ENCODE measurements around the gene SOD3.

SOD3 gene

DNA sequence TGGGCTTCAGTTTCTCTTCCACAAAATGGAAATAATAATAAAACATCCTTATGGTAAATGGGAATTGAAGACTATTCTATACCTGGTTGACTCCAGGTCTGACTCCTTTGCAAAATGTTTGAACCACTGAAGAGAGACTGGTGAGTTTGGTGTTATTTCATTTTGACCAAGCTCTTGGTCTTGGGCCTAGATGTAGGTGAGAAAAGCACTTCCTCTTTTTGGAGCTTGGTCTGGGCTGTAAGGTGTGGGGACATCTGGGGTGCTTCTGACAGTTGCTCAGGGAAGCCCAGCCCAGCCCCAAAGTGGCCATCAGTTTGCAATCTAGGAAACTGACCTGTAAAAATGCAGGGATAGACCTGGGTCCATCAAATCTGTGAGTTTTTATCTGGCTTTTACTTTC, 26.8 kb upstream of the SOD3 start:
- no peaks in the 10 kb centered on the region for H3K9me3 ChIP-seq (ENCODE audit: control insufficient read depth, insufficient read depth, low read depth, low read length)
- no peak overlapping the region for H3K27ac ChIP-seq (ENCODE audit: extremely low read depth, low read depth, low read length)
- no peaks in the 10 kb centered on the region for H3K4me1 ChIP-seq (ENCODE audit: control insufficient read depth, insufficient read depth, low read length)
- ChIA-PET CTCF (no interaction called here), POLR2A (no interaction called here)
- TF ChIP-seq ZNF623 (tag by site-specific recombination; IDR thresholded peaks at IDR 0.05): no peak
- TF ChIP-seq SP7 (tag by site-specific recombination; IDR thresholded peaks at IDR 0.05): no peak
- TF ChIP-seq ZBTB20 (tag by site-specific recombination; IDR thresholded peaks at IDR 0.05): no peak
- TF ChIP-seq HOXA7 (CRISPR knock-in tag; IDR thresholded peaks at IDR 0.05; ENCODE audit: borderline replicate concordance): no peak
- TF ChIP-seq, protein P1, sequence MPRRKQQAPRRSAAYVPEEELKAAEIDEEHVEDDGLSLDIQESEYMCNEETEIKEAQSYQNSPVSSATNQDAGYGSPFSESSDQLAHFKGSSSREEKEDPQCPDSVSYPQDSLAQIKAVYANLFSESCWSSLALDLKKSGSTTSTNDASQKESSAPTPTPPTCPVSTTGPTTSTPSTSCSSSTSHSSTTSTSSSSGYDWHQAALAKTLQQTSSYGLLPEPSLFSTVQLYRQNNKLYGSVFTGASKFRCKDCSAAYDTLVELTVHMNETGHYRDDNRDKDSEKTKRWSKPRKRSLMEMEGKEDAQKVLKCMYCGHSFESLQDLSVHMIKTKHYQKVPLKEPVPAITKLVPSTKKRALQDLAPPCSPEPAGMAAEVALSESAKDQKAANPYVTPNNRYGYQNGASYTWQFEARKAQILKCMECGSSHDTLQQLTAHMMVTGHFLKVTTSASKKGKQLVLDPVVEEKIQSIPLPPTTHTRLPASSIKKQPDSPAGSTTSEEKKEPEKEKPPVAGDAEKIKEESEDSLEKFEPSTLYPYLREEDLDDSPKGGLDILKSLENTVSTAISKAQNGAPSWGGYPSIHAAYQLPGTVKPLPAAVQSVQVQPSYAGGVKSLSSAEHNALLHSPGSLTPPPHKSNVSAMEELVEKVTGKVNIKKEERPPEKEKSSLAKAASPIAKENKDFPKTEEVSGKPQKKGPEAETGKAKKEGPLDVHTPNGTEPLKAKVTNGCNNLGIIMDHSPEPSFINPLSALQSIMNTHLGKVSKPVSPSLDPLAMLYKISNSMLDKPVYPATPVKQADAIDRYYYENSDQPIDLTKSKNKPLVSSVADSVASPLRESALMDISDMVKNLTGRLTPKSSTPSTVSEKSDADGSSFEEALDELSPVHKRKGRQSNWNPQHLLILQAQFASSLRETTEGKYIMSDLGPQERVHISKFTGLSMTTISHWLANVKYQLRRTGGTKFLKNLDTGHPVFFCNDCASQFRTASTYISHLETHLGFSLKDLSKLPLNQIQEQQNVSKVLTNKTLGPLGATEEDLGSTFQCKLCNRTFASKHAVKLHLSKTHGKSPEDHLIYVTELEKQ (tag by site-specific recombination; IDR thresholded peaks at IDR 0.05; ENCODE audit: borderline replicate concordance): no peak
- no peak for TF ChIP-seq ZNF626 (tag by site-specific recombination; IDR thresholded peaks at IDR 0.05)
- TF ChIP-seq ZNF174 (tag by site-specific recombination; IDR thresholded peaks at IDR 0.05): no peak
- TF ChIP-seq ZNF138 (tag by site-specific recombination; IDR thresholded peaks at IDR 0.05; ENCODE audit: borderline replicate concordance): no peak
- no peak for TF ChIP-seq ZNF155 (tag by site-specific recombination; IDR thresholded peaks at IDR 0.05)
- no peak for TF ChIP-seq ZNF768 (tag by site-specific recombination; IDR thresholded peaks at IDR 0.05)
- H3K36me3 ChIP-seq (ENCODE audit: control insufficient read depth in 2 of 2, insufficient read depth in 1 of 2, low read length in 2 of 2): no peaks in the 10 kb centered on the region
- H3K4me3 ChIP-seq (ENCODE audit: low read depth, low read length): no peak overlapping the region

DNA sequence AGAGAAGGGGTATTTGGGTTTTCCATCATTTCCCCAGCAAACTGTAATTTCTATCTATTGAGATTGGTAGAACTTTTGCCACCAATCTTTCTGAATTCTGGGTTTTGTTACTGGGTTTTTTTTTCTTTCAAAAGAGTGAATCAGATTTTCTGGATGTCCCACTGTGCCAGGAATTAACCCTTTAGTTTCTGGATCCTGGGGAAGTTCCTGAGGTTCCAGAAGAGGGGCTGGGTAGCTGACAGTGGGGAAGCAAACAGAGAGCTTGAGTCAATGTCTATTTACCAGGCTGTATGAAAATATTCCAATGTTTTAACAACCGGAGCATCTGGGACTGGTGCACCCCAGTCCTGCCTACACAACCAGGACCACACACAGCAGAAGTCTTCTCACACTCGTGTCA, 25.8 kb upstream of the SOD3 start:
- Histone ChIP-seq H3K9me3 (ENCODE audit: control insufficient read depth, insufficient read depth, low read depth, low read length) (no peaks in the 10 kb centered on the region), H3K4me3 (ENCODE audit: low read depth, low read length) (no peak overlapping the region), H3K27ac (ENCODE audit: extremely low read depth, low read depth, low read length) (no peak overlapping the region), H3K36me3 (ENCODE audit: control insufficient read depth in 2 of 2, insufficient read depth in 1 of 2, low read length in 2 of 2) (no peaks in the 10 kb centered on the region), H3K4me1 (ENCODE audit: control insufficient read depth, insufficient read depth, low read length) (no peaks in the 10 kb centered on the region)
- CTCF ChIA-PET: interaction anchor here (0.6 to 0.8 kb wide), 2 partner anchors 11 to 281 kb away, joined by 3 to 4 read pairs; no protein-coding TSS in a partner anchor
- TF ChIP-seq KLF7 (tag by site-specific recombination; IDR thresholded peaks at IDR 0.05; ENCODE audit: borderline replicate concordance) (no peak), SCRT1 (tag by site-specific recombination; IDR thresholded peaks at IDR 0.05; ENCODE audit: borderline replicate concordance) (no peak), OVOL3 (tag by site-specific recombination; IDR thresholded peaks at IDR 0.05) (no peak), OSR2 (tag by site-specific recombination; IDR thresholded peaks at IDR 0.05) (no peak), HOXC10 (CRISPR knock-in tag; IDR thresholded peaks at IDR 0.05) (no peak), ZNF23 (tag by site-specific recombination; IDR thresholded peaks at IDR 0.05; ENCODE audit: borderline replicate concordance) (no peak), ZFP41 (tag by site-specific recombination; IDR thresholded peaks at IDR 0.05; ENCODE audit: borderline replicate concordance) (no peak), MZF1 (tag by site-specific recombination; IDR thresholded peaks at IDR 0.05; ENCODE audit: borderline replicate concordance) (no peak), ZNF214 (tag by site-specific recombination; IDR thresholded peaks at IDR 0.05; ENCODE audit: borderline replicate concordance) (no peak), KLF16 (tag by site-specific recombination; IDR thresholded peaks at IDR 0.05) (no peak), ZNF248 (tag by site-specific recombination; IDR thresholded peaks at IDR 0.05) (no peak), ZBTB48 (tag by site-specific recombination; IDR thresholded peaks at IDR 0.05) (no peak), ZNF274 (IDR thresholded peaks at IDR 0.05; ENCODE audit: low read length) (no peak), ZNF274 (tag by site-specific recombination; IDR thresholded peaks at IDR 0.05; ENCODE audit: borderline replicate concordance) (no peak), ZIC2 (tag by site-specific recombination; IDR thresholded peaks at IDR 0.05) (no peak), HOXD13 (CRISPR knock-in tag; IDR thresholded peaks at IDR 0.05; ENCODE audit: borderline replicate concordance) (no peak), ZNF211 (tag by site-specific recombination; IDR thresholded peaks at IDR 0.05; ENCODE audit: low read depth) (no peak), BCL11A (tag by site-specific recombination; IDR thresholded peaks at IDR 0.05; ENCODE audit: low read depth) (no peak), ZNF311 (tag by site-specific recombination; IDR thresholded peaks at IDR 0.05; ENCODE audit: borderline replicate concordance) (no peak)
- TF ChIP-seq, protein P2, sequence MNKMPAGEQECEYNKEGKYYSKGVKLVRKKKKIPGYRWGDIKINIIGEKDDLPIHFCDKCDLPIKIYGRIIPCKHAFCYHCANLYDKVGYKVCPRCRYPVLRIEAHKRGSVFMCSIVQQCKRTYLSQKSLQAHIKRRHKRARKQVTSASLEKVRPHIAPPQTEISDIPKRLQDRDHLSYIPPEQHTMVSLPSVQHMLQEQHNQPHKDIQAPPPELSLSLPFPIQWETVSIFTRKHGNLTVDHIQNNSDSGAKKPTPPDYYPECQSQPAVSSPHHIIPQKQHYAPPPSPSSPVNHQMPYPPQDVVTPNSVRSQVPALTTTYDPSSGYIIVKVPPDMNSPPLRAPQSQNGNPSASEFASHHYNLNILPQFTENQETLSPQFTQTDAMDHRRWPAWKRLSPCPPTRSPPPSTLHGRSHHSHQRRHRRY (tag by site-specific recombination; IDR thresholded peaks at IDR 0.05): no peak
- TF ChIP-seq, protein P3, sequence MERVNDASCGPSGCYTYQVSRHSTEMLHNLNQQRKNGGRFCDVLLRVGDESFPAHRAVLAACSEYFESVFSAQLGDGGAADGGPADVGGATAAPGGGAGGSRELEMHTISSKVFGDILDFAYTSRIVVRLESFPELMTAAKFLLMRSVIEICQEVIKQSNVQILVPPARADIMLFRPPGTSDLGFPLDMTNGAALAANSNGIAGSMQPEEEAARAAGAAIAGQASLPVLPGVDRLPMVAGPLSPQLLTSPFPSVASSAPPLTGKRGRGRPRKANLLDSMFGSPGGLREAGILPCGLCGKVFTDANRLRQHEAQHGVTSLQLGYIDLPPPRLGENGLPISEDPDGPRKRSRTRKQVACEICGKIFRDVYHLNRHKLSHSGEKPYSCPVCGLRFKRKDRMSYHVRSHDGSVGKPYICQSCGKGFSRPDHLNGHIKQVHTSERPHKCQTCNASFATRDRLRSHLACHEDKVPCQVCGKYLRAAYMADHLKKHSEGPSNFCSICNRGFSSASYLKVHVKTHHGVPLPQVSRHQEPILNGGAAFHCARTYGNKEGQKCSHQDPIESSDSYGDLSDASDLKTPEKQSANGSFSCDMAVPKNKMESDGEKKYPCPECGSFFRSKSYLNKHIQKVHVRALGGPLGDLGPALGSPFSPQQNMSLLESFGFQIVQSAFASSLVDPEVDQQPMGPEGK (tag by site-specific recombination; IDR thresholded peaks at IDR 0.05): no peak
- POLR2A ChIA-PET: no interaction called here

Measured in HEK293 (cell line).